Stimulated activated naive CD4-positive, alpha-beta T cell treated with Interleukin-2 at 50 U/mL for 16 hours (primary cell): ENCODE results near the gene ZNF300.
"Not testable (repeated sequence)": the region's sequence is repeated elsewhere in the genome, so short reads cannot be mapped to it uniquely, and the experiment has no call there.

ENCODE experiments used
- DNase-seq: peaks from one replicate; lab custom pipeline; 2025; lab: John Stamatoyannopoulos, UW

Gene ZNF300

DNA sequence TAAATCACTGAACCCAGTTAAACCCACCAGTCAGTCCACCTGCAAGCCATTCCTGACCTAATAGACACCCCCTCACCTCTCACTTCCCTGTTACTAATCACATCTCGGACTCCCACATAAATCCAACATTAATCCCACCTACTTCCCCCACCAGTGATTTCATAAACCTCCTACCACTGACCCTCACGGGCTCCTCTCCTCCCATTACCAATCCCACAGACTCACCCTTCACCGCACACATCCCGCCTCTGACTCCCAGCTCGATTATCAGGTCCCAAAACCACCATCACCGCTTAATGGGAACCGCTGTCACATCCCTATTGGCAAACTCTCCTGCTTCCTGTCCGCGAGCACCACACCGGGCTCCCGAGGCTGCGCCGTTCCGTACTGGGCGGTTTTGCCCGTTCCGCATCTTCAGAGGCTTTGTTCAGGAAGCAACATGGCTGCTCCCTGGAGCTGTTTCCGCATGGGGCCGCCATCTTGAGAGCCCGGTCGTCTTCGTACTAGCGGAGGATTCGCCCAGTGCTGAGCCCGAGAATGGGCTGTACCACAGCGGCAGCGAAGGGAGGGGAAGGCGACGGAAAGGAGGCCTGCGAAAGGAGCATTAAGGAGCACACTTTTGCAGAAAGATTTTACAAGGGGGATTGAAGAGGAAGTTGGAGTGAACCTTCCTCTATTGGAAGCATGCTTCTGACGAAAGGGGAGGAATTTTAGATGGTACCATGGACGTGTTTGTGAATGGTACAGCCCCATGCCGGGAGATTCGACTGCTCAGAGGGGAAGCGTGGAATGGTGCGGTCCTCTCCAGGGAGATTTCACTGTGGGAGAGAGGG is at the start of gene ZNF300:
TSS of gene ZNF300 (minus strand) at position 502 of the 833 bp plus-strand sequence. CDS start 1,825 bp downstream, outside the sequence.
- DNase-seq, result peak; percentile 24

GRCh38 chr5:150948539-150948938 is 43.8 kb upstream of the ZNF300 start:
- DNase-seq, result no peak

DNA sequence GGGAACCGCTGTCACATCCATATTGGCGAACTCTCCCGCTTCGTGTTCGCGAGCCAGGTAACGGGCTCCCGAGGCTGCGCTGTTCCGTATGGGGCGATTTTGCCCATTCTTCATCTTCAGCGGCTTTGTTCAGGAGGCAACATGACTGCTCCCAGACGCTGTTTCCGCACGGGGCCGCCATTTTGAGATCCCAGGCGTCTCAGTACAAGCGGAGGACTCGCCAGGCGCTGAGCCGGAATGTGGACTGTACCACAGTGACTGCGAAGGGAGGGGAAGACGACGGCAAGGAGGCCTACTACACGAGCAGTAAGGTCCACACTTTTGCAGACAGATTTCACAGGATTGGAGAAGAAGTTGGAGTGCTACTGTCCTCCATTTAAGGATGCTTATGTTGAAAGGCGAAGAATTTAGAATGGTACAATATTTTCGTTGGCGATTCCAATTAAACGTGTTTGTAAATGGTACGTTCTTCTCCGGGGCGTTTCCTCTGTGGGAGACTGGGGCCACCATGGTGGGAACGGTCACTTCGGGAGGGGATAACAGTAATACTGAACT is 41.6 kb upstream of the ZNF300 start:
- no peak for DNase-seq

DNA sequence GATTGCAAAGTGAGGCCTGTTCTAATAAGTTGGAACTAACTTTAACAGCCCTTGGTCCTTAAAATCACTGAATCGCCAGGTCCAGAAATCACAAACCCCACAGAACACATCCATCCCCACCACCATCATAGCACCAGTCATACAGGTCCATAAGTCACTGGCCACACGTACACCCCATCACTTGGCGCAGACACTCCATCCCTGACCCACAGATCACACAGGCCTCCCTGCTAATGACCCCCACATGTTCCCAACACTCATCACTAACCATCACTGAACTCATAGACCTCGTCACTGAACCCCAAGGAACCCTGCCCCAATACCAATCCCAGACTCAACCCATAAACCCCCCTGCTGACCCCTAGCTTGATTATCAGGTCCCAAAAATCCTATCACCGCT is 41.2 kb upstream of the ZNF300 start:
- DNase-seq, result no peak

- DNase-seq, result no peak
Measured at GRCh38 chr5:150945486-150945885, 40.7 kb upstream of the ZNF300 start.

GRCh38 chr5:150931368-150931965 is 26.7 kb upstream of the ZNF300 start:
- no peak for DNase-seq

DNA sequence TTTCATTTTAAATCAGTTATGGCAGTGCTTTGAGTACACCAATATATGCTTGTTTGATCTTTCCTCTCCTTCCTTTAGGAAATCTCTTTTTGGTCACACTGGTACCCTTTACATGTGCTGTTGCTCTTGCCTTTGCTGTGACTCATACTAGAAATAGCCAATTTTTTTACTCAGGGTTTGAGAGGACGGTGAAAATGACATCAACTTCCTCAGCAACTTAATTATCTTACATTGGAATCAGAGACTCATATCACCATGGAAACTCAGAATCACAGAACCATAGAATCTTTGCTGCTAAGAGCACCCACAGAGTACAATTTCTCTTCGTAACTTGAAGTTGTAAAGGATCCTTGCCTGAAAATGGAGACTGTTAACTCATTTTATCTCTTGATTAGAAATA is 13.8 kb upstream of the ZNF300 start:
- no peak for DNase-seq

DNA sequence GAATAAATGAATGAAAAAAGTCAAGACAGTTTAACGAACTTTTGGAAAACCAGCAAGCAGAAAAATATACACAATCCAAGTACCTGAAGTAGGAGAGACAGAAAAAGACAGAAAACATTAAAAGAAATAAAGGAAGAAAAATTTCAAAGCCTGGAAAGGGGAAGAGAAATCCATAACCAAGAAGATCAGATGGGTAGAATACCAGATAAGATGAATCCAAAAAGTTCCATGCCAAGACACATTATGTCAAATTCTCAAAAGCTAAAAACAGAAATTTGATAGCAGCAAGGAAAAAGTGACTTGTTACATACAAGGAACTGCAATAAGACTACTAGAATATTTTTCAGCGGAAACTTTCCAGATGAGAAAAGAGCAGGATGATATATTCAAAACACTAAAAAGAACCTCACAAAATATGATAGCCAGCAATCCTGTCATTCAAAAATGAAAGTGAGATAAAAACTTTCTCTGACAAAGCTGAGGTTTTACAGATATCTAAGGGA is 7.6 kb upstream of the ZNF300 start:
- DNase-seq, result no peak

DNA sequence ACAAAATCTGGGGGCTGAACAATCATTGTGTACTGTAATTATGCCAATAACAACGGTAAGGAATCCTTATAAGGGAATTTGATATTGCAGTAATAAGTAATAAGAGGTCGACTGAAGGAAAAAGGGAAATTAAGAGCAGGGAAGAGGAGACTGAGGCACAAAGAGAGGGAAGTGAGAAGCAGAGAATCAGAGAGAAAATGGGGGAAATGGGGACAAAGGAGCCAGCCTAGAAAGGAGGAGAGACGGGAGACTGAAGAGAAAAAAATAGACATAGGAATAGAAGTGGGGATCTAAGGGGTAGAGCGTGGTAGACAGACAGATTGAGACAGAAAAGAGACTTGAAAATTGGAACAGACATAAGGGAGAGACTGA is 518 bp upstream of the ZNF300 start:
- no peak for DNase-seq

DNA sequence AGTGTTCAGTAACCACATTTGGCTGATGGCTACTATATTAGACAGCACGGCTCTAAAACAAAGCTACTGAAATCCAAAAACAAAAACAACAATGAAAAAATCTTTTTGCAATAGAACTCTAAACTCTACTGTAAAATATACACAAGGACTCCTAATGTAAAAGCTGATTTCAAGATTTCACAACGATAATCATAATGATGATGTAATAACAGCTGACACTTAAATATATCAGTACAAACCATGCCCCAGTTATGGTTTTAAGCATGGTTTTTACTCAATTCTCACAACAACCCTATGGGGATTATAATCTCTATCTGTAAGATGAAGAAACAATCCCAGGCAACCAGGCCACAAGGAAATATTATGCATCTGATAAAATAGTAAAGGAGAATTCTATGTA is 3.3 kb downstream of the ZNF300 start:
- DNase-seq, result no peak

- DNase-seq, result no peak
Measured at GRCh38 chr5:150895431-150896428, 9.1 kb downstream of the ZNF300 start.

DNA sequence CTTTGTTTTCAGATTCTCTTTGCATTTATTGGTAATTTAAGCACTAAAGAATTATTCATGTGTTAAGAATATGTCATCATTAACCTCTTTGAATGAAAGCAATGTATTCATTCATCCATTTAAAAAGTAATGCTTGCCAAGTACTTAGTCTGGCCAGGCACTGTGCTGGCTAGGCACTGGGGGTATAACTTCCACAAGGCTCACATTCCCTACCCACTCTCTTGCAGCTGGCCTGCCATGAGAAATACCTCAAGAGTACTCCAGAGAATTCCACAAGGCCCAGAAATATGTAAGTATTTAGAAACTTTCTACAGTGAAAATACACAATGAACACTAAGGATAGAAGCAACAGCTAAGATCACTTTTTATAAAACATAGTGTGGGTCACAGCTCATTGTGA is 25.4 kb downstream of the ZNF300 start:
- no peak for DNase-seq

GRCh38 chr5:150862070-150862469 is 42.7 kb downstream of the ZNF300 start:
- no peak for DNase-seq

GRCh38 chr5:150860246-150860821 is 44.4 kb downstream of the ZNF300 start:
- DNase-seq, result no peak

DNA sequence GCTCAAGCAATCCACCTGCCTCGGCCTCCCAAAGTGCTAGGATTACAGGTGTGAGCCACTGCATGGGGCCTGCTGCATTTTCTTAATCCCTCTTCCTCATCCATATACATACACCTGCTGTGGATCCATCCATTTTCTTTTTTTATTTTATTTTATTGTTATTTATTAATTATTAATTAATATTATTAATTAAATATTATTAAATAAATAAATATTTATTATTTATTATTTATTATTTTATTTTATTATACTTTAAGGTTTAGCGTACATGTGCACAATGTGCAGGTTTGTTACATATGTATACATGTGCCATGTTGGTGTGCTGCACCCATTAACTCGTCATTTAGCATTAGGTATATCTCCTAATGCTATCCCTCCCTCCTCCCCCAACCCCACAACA is 48.1 kb downstream of the ZNF300 start:
- not testable (repeated sequence) for DNase-seq

DNA sequence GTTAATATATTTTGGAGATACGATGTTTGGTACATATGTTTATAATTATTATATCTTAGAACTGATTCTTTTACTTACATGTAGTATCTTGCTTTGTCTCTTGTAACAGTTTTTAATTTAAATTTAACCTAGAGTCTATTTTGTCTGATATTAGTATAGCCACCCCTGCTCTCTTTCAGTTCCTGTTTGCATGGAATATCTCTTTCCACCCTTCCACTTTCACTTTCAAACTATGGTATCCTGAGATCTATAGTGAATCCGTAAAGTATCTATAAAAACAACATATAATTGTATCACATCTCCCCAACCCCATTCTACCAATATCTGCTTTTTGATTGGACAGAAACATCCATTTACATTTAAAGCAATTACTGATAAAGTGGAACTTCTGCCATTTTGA is 51.2 kb downstream of the ZNF300 start:
- DNase-seq, result no peak

GRCh38 chr5:150851039-150851438 is 53.7 kb downstream of the ZNF300 start:
- no peak for DNase-seq

- no peak for DNase-seq
Measured at GRCh38 chr5:150848271-150848670, 56.5 kb downstream of the ZNF300 start.

GRCh38 chr5:150847334-150847695 is 57.5 kb downstream of the ZNF300 start:
- DNase-seq, result no peak

DNA sequence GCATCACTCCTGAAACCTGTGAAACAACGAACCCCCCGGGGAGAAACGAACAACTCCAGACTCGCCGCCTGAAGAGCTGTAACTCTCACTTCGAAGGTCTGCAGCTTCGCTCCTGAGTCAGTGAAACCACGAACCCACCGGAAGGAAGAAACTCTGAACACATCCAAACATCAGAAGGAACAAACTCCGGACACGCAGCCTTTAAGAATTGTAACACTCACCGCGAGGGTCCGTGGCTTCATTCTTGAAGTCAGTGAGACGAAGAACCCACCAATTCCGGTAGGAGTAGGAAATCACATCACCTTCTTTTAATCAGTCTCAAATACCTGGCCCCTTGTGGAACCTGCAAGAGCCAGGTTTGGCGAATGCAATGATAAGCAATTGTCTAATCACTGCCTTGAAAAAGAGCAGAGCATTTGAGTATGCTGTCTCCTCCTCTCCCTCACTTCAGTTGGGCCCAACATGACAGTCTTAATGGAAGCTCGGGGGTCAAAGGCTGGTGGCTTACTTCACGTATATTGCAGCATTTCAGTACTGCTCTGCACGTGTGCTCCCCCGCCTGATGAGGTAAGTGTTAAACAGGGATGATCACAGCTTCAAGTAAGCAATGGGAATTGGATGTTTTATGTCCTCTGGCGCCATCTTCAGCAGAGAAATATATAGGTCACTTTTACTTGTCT is 58.0 kb downstream of the ZNF300 start:
- peak; percentile 48 for DNase-seq

DNA sequence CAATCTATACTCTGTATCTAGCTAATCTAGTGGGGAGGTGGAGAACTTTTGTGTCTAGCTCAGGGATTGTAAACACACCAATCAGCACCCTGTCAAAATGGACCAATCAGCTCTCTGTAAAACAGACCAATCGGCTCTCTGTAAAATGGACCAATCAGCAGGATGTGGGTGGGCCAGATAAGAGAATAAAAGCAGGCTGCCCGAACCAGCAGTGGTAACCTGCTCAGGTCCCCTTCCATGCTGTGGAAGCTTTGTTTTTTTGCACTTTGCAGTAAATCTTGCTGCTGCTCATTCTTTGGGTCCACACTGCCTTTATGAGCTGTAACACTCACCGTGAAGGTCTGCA is 58.5 kb downstream of the ZNF300 start, which contains the start of gene IRGM:
TSS of gene IRGM (plus strand) at position 214 of the 346 bp plus-strand sequence. CDS start 1,603 bp downstream, outside the sequence.
- not testable (repeated sequence) for DNase-seq
